PC-9 (cell line): ENCODE measurements around the gene ODAD4.

Experiments
- EZH2 ChIP-seq: fragments of 200-600 bp; sonication (generic); IDR thresholded peaks from 2 replicates; pipeline ENCODE4 v1.8.0; 2017; ENCODE audit warnings: antibody characterized with exemption, low read depth
- TF ChIP-seq, protein P1 (sequence below): fragments of 200-600 bp; sonication (generic); conservative IDR thresholded peaks from 2 replicates; pipeline ENCODE4 v1.6.1; 2017; ENCODE audit warnings: mixed run types, antibody characterized with exemption, mild to moderate bottlenecking, moderate library complexity

DNA sequence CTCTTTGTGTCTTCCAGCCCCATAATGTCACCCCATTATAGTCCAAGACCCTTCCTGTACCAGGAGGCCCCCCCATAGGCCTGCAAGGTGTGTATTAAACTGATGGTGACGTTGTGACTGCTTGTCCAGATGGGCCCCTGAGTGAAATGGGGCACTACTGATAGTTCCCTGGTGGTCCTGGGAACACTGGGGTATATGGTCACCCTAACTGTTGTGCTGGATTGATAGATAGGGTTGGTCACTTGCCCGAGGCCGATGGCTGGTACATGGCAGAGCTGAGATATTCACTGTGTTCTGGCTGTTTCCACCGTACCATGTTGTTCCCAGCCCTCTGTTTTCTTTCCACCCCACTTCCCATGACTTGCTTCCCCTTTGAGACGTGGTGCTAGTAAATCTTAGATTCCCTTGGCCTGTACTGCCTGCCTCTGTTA, 40.5 kb downstream of the ODAD4 start:
- TF ChIP-seq, protein P1, sequence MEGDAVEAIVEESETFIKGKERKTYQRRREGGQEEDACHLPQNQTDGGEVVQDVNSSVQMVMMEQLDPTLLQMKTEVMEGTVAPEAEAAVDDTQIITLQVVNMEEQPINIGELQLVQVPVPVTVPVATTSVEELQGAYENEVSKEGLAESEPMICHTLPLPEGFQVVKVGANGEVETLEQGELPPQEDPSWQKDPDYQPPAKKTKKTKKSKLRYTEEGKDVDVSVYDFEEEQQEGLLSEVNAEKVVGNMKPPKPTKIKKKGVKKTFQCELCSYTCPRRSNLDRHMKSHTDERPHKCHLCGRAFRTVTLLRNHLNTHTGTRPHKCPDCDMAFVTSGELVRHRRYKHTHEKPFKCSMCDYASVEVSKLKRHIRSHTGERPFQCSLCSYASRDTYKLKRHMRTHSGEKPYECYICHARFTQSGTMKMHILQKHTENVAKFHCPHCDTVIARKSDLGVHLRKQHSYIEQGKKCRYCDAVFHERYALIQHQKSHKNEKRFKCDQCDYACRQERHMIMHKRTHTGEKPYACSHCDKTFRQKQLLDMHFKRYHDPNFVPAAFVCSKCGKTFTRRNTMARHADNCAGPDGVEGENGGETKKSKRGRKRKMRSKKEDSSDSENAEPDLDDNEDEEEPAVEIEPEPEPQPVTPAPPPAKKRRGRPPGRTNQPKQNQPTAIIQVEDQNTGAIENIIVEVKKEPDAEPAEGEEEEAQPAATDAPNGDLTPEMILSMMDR, result no peak
- no peak for TF ChIP-seq EZH2
